ENCODE data around the gene PRSS21. TPM values are rescaled to one million over a fixed set of nuclear protein-coding genes. Genes with fewer than 3 reads are reported as not detected.

PRSS21 gene
- total RNA-seq, 2 experiments from 2014 or later: 68.7 to 69.6 TPM

DNA sequence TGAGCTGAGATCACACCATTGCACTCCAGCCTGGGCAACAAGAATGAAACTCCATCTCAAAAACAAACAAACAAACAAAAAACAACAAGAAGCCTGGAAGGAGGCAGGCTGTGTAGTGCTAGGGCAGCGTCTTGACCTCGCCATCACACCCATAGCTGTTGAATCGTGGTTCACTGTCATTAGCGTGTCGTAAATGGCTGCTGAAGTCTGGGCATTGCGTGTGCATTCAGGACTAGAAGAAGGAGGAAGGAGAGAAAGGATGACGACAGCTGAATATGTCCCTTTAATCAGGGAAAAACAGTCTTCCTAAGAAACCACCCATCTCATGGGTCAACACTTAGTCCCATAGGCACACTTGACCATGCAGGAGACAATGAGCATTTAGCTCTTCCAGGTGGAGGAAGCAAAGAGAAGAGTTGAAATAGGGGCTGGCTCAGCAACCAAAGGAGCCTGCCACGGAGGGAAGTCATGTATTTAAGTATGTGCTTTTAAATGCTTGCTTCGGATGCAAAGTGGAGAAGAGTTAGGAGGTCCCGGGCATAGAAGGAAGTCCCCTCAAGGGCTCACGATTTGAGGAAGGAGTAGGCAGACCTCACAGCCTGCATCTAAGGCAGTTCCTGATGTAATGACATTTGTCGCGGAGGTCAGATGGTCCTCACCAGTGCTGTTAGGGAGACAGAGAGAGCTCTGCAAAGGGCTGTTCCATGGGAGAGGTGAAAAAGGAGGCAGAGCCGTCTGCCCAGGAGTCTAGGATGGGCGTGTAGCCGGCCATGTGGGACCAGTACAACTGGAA, 32.1 kb downstream of the PRSS21 start:
- Histone ChIP-seq H2AFZ (ENCODE audit: low read length) (no peak overlapping the region), H4K20me1 (ENCODE audit: insufficient read depth, low read length) (no peaks in the 10 kb centered on the region), H3K9me3 (ENCODE audit: low read length) (no peaks in the 10 kb centered on the region), H3K4me3 (ENCODE audit: low read depth, low read length, poor library complexity, severe bottlenecking) (no peak overlapping the region), H3K4me2 (ENCODE audit: low read length) (no peak overlapping the region), H3K79me2 (ENCODE audit: insufficient read depth, low read depth, low read length) (no peaks in the 10 kb centered on the region), H3K27ac (ENCODE audit: low read depth, low read length, poor library complexity, severe bottlenecking) (no peak overlapping the region), H3K9me2 (ENCODE audit: insufficient read depth, low read length) (no peaks in the 10 kb centered on the region), H3K4me1 (ENCODE audit: insufficient read depth, low read length, poor library complexity, severe bottlenecking) (no peaks in the 10 kb centered on the region), H3K36me3 (ENCODE audit: insufficient read depth, low read length) (no peaks in the 10 kb centered on the region)
- TF ChIP-seq EZH2phosphoT487 (IDR thresholded peaks at IDR 0.05; ENCODE audit: borderline replicate concordance, low read depth, low read length): no peak
- TF ChIP-seq, protein P1, sequence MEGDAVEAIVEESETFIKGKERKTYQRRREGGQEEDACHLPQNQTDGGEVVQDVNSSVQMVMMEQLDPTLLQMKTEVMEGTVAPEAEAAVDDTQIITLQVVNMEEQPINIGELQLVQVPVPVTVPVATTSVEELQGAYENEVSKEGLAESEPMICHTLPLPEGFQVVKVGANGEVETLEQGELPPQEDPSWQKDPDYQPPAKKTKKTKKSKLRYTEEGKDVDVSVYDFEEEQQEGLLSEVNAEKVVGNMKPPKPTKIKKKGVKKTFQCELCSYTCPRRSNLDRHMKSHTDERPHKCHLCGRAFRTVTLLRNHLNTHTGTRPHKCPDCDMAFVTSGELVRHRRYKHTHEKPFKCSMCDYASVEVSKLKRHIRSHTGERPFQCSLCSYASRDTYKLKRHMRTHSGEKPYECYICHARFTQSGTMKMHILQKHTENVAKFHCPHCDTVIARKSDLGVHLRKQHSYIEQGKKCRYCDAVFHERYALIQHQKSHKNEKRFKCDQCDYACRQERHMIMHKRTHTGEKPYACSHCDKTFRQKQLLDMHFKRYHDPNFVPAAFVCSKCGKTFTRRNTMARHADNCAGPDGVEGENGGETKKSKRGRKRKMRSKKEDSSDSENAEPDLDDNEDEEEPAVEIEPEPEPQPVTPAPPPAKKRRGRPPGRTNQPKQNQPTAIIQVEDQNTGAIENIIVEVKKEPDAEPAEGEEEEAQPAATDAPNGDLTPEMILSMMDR (conservative IDR thresholded peaks at IDR 0.05; ENCODE audit: low read length): no peak
- CTCF ChIA-PET (ENCODE audit: unreplicated experiment): no interaction called here
- intact Hi-C loops (cut with micrococcal nuclease; ENCODE audit: unreplicated experiment): no loop called here
- POLR2A ChIA-PET: no interaction called here
- no TSS peak for BruUV-seq (replicated peaks)
- DNase-seq (ENCODE audit: low spot score): no peak

DNA sequence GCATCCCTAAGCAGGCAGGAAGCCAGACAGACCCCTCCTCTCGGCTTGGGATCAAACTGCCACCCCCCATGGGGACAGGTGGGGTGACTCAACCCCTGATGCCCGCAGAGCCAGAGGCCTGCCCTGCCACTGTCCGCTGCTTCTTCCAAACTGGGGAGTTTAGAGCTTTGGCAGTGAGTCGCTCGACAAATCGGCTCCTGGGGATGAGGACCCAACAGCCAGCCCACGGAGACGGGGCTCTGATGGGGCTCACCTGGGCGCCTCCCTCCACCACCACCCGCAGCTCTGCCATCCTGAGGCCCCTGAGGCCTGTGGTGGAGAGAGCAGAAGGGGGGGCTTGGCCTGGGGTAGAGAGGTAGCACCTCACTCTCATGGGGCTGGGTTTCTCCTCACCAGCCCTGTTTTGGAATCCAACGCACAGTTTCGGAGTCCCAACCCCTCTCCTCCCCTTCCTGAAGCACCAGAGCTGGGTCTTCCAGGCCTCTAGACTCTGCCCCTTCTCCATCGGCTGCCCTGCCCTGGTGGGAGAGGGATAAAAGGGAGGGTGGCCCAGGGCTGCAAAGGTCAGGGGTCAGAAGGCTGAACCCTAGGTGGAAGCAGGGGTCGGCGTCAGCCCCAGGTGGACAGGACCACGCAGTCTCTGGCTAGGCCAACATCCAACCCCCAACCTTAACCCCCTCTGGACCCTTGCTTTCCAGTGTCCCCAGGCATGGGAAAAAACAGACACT, 35.1 kb downstream of the PRSS21 start:
- POLR2A ChIA-PET: no interaction called here

More for the DNA sequence above, 35.1 kb downstream of the PRSS21 start:
- Histone ChIP-seq H3K27ac (ENCODE audit: low read depth, low read length, poor library complexity, severe bottlenecking) (no peak overlapping the region), H3K4me3 (ENCODE audit: low read depth, low read length, poor library complexity, severe bottlenecking) (no peak overlapping the region), H2AFZ (ENCODE audit: low read length) (no peak overlapping the region), H3K9me2 (ENCODE audit: insufficient read depth, low read length) (no peaks in the 10 kb centered on the region), H3K4me2 (ENCODE audit: low read length) (no peak overlapping the region), H4K20me1 (ENCODE audit: insufficient read depth, low read length) (no peaks in the 10 kb centered on the region), H3K79me2 (ENCODE audit: insufficient read depth, low read depth, low read length) (no peaks in the 10 kb centered on the region), H3K36me3 (ENCODE audit: insufficient read depth, low read length) (no peaks in the 10 kb centered on the region), H3K4me1 (ENCODE audit: insufficient read depth, low read length, poor library complexity, severe bottlenecking) (no peaks in the 10 kb centered on the region), H3K9me3 (ENCODE audit: low read length) (no peaks in the 10 kb centered on the region)
- no TSS peak for BruUV-seq (replicated peaks)
- intact Hi-C loops (cut with micrococcal nuclease; ENCODE audit: unreplicated experiment): loop anchor here (10.0 kb wide), 1 partner anchor 57 kb away; the partner anchor contains the start of gene PRSS41
- no peak for DNase-seq (ENCODE audit: low spot score)
- TF ChIP-seq, protein P1 (conservative IDR thresholded peaks at IDR 0.05; ENCODE audit: low read length): no peak
- TF ChIP-seq EZH2phosphoT487 (IDR thresholded peaks at IDR 0.05; ENCODE audit: borderline replicate concordance, low read depth, low read length): no peak
- CTCF ChIA-PET (ENCODE audit: unreplicated experiment): no interaction called here
